HG02678 (cell line): Measurements from ENCODE around the gene LDAF1.
"Not testable (repeated sequence)": the region's sequence is repeated elsewhere in the genome, so short reads cannot be mapped to it uniquely, and the experiment has no call there.

Source experiments
- ATAC-seq: cut with Tn5 transposase; IDR thresholded peaks from one replicate; pipeline ENCODE4 v1.9.1; 2021; ENCODE audit warnings: mild to moderate bottlenecking, moderate library complexity; ENCODE audit not compliant: unreplicated experiment

Gene LDAF1

DNA sequence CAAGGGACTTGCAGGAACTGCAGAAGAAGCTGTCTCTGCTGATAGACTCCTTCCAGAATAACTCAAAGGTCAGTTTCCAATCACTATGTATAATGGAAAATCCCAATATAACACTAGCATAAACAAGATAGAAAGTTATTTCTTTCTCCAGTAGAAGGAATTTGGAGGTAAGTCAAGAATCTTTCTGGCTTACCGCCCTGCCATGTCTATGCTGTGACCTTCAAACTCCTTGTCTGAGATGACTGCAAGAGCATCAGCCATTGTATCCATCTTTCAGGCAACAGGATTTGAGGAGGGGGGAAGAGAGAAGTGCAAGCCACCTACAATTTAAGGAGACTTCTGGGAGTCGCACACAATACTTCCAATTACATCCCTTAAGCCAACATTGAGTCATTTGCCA, 2.7 kb downstream of the LDAF1 start:
- no peak for ATAC-seq

DNA sequence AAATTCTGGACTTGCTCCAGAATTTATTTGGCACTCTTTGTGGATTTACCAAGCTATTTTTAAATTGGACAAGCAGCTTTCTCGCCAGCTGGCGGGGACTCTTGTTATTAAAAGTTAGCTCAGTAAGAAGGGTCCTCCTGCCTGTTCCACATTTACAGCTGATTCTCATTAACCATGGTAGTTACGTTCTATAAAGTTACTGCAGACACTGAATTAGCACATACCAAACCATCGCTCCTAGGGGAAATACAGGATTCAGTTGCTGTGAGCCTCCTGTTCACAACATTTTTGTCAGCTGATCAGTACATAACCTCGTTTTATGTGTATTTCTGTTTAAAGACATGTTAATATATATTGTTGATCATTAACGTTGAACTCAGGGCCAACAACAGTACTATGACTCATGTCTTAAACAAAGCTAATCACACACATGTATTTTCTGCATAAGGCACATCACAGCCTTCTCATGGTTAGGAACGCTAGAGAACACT, 4.2 kb downstream of the LDAF1 start:
- no peak for ATAC-seq

DNA sequence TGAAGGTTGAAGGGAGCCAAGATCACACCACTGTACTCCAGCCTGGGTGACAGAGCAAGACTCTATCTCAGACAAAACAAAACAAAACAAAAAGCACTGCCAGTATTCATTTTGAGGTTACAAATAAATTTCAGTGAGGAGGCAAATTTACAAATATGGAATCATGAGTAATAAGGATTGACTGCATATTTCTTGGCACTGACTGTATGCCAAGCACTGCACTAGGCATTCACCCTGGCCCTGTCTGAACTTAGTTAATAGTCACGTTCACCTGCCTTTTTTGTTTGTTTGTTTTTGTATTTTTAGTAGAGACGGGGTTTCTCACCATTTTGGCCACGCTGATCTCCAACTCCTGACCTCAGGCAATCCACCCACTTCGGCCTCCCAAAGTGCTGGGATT, 5.1 kb downstream of the LDAF1 start:
- no peak for ATAC-seq

DNA sequence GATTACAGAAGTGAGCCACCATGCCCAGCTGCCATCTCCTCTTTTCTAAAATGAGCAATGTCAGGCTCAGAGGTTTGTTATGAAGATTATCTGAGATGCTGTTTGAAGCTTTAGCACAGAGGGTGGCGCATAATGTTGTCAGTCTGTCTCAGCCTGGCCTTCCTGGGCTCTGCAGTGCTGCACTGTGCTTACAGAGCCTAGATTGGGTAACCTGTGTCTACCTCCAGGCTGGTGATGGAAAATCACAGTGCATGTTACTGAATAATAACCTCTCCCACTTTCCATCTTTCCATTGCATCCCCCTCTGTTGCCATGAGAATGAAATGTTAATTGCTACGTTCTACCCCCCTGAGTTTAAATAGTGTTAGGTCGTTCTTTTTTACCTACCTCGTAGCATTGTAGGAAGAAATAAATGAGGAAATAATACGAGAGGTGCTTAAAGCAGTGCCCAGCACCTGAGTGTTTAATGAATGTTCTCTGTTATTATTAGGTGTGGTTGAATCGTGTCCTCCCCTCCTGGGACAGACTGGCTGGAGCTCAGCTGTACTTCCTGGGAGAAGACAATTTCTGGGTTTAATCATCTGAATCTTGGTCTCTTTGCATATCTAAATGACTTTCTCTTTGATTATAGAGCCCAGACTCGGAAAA, 6.2 kb downstream of the LDAF1 start:
- no peak for ATAC-seq

DNA sequence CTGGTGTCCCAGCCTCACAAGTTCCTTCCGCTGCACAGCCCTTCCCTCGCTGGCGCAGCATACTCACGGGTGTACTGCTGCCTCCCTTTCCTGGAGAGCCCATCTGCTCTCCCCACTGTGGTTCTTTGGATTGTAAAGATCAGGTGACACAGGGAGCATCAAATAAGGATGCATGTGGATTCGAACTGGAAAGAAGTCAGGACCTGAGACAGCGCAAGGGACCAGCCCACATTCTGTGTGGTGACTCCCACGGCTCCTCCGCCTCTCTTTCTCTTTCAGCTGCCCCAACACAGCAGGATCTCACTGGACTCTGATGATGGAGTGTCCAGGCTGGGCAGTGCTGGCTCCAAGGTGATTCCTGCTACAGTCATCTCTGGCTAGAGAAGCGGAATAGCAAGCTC, 8.1 kb downstream of the LDAF1 start:
- ATAC-seq, result no peak

DNA sequence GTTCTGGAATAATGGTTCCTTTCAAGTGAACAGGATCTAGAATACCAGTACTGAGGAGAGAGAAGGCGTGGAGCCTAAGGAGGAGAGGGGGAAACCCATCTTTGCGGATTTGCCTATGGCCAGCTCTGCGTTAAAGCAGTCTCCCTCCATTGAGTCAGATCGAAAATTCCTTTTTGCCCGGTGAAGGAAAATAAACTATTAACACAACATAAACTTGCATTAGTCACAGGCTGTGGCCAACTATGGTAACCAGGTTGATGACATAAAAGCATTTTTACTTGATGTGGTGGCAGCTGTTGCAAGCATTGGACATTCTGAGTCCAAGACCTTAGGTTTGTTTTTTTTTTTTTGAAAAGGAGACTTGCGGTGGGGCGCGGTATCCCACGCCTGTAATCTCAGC, 8.9 kb downstream of the LDAF1 start:
- ATAC-seq, result no peak

DNA sequence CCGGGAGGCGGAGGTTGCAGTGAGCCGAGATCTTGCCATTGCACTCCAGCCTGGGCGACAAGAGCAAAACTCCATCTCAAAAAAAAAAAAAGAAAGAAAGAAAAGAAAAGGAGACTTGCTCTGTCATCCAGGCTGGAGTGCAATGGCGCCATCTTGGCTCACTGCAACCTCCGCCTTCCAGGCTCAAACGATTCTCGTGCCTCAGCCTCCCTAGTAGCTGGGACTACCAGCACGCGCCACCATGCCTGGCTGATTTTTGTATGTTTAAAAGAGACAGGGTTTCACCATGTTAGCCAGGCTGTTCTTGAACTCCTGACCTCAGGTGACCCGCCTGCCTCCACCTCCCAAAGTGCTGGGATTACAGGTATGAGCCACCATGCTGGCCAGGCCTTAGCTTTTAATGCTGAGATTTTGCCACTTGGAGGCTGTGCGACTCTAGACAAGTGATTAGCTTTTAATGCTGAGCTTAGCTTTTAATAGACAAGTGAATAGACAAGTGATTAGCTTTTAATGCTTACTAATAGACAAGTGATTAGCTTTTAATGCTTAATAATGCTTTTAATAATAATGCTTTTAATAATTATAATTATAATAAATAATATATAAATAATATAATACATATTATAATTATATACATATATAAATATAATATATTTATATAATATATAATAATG, 9.6 kb downstream of the LDAF1 start:
- no peak for ATAC-seq

DNA sequence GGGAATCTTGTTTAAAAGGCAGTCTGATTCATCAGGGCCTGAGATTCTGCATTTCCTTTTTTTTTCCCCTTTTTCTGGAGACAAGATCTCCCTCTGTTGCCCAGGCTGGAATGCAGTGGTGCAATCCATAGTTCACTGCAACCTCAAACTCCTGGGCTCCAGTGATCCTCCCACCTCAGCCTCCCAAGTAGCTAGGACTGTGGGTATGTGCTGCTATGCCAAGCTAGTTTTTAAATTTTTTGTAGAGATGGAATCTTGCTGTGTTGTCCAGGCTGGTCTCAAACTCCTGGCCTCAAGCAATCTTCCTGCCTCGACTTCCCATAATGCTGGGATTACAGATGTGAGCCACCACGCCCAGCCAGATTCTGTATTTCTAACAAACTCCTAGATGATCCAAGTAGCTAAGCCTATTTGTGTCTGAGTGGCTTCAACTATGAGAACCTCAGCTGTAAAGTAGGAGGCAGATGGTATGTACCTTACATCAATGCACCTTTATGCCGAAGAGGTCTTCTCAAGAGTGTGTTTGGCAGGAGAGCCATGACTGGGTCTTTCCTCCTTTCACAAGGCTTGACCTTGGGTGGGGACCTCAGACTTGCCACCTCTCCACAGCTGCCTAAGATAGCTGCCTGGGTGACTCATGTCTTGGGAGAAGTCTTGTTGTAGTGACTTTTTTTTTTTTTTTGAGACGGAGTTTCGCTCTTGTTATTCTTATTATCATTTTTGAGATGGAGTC, 10.9 kb downstream of the LDAF1 start:
- ATAC-seq, result no peak

DNA sequence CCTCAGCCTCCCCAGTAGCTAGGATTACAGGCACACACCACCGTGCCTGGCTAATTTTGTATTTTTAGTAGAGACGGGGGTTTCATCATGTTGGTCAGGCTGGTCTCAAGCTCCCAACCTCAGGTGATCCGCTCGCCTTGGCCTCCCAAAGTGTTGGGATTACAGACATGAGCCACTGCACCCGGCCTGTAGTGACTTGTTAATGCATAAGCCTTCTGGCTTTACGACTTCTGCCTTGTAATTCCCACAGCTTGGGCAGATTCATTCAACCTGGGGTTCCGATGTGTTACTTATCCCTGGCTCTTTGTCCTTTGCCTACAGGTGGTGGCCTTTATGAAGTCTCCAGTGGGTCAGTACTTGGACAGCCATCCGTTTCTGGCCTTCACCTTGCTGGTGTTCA, 11.6 kb downstream of the LDAF1 start:
- not testable (repeated sequence) for ATAC-seq

DNA sequence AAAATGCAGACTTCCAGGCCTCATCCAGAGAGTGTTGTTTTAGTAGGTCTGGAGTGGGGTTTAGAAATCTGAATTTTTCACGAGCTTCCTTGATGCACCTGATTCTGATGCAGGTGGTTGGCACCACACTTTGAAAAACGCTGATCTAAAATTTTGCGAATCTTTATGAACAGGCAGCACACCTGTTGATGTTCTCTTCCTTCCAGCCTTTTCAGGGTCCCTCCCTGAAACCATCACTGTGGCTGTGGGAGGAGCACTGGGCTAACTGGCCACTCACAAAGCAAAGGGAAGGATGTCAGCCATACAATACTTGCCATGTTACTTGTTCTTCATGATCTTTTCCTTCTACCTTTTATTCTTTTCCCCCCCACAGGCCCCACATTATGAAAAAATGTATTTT, 14.2 kb downstream of the LDAF1 start:
- ATAC-seq, result no peak

DNA sequence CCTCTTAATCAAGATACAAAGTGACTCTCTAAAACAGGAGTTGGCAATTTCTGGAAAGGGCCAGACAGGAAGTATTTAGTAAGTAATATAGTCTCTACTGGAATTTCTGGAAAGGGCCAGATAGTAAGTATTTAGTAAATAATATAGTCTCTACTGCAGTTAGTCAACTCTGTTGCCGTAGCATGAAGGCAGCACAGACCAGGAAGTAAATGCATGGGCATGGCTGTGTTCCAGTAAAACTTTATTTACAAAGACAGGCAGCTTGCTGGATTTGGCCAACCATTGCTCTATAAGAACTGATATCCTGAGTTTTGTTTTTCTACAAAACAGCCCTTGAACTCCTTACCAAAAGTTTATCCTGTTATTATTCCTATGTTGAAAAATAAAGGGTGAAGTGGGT, 16.9 kb downstream of the LDAF1 start:
- ATAC-seq, result no peak

DNA sequence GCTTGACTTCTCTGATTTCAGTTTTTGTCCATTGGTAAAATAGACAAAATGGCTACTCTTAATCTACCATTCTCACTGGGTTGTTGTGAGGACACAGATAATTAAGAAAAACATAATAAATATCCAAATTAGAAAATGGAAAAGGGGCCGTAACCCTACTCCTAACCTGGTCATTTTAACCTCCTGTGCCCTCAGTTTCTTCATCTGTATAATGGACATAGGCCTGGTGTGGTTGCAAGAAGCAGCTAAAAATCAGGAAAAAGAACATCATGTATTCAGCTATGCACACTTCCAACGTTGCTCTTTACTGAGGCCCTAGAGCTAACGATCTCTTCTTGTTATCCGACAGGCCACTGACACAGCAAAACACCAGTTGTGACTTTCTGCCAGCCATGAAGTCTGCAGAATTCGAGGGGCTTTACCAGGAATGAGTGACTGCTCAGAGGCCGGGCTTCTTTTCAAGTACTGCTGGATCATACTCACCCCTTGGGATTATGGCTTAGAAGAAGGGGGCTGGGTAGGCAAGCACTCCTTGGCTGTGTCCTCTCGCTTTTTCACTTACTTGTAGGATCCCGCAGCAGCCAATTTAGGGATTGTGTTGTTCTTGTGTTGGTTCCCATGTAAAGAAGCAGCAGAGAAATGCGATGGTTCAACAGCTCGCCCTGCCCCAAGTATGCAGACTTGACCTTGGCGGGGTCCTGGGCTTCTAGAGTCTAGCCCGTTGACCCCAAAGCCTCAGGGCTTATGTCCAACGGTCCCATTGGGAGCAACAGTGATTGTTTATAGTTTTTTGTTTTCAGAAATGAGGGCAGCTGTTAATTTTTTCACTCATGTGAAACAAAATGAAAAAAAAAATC, 20.9 kb downstream of the LDAF1 start:
- ATAC-seq, result no peak

DNA sequence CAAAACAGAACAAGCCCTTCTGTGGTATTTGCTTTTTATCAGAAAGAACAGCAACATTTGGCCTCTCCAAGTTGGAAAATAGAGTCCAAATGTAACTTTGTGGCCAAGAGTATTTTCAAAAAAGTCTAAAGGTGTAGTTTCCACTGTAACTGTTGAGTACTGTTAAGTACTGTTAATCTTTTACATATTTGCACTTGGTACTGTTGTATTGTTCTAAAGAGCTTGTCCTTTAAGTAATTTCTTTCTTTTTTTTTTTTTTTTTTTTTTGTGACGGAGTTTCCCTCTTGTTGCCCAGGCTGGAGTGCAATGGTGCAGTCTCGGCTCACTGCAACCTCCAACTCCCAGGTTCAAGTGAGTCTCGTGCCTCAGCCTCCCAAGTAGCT, 21.5 kb downstream of the LDAF1 start:
- ATAC-seq, result no peak

DNA sequence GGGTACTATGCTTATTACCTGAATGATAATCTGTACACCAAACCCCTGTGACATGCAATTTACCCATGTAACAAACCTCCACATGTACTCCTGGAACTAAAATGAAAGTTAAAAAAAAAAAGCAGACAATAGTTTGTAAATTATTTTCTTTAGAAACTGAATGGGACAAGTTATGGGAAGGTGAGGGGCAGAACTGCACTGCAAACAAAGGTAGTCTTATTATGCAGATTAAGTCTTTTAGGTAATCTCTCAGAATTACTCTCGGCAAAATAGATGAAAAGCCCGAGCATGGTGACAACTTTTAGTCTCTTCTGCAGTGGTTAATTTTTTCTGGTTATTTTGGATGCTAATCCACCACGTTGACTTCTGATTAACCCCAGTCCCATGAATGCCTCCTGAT, 25.5 kb downstream of the LDAF1 start:
- ATAC-seq, result no peak

DNA sequence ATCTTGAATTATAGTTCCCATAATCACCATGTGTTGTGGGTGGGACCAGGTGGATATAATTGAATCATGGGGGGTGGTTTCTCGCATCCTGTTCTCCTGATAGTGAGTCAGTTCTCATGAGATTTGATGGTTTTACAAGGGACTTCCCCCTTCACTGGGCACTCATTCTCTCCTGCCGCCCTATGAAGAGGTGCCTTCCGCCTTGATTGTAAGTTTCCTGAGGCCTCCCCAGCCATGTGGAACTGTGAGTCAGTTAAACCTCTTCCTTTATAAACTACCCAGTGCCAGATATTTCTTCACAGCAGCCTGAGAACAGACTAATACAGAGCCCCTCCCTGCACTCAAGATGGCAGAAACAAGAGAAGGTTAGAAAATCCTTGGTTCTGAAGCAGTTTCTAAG, 26.4 kb downstream of the LDAF1 start:
- ATAC-seq, result no peak

DNA sequence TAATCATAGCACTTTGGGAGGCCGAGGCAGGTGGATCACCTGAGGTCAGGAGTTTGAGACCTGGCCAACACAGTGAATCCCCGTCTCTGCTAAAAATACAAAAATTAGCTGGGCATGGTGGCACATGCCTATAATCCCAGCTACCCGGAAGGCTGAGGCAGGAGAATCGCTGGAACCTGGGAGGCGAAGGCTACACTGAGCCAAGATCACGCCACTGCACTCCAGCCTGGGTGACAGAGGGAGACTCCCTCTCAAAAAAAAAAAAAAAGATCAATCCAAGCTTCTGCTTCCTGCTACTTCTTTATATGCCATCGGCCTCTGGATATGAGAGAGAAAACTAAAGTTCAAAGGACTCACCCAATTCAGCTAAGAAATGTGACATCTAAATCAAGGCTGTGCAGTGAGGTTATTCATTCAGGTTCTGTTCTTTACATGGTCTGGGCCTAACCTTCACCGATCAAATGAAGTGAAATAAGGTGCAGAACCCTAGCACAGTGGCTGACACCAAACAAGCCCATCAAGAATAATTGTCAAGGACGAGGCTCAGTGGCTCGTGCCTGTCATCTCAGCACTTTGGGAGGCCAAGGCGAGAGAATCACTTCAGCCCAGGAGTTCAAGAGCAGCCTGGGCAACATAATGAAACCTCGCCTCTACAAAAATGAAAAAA, 27.3 kb downstream of the LDAF1 start:
- no peak for ATAC-seq

DNA sequence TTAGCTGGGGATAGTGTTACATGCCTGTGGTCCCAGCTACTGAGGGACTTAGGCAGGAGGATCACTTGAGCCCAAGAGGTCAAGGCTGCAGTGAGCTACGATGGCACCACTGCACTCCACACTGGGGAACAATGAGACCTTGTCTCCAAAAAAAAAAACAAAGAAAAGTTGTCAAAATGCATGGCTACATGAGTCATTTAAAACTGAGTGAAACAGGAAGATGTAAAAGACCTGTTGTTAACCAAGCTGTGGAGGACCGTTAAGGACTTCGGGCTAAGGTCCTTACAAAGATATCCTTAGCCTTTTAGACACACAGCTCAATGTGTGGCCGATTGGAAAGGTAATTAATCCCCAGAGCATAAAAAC, 27.8 kb downstream of the LDAF1 start:
- no peak for ATAC-seq

DNA sequence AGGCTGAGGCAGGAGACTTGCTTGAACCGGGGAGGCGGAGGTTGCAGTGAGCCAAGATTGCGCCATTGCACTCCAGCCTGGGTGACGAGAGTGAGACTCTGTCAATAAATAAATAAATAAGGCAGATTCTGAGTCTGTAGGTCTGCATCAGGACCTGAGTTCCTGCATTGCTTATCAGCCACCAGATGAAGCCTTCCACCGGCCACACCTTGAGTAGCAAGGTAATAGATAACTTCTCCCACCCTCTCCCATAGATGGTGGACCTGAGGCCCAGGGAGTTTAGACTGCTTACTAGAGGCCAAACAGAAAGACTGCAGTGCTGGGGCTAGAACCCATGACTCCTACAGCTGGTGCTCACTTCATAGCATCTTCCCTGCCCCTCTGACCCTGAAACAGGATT, 30.8 kb downstream of the LDAF1 start:
- ATAC-seq, result no peak

DNA sequence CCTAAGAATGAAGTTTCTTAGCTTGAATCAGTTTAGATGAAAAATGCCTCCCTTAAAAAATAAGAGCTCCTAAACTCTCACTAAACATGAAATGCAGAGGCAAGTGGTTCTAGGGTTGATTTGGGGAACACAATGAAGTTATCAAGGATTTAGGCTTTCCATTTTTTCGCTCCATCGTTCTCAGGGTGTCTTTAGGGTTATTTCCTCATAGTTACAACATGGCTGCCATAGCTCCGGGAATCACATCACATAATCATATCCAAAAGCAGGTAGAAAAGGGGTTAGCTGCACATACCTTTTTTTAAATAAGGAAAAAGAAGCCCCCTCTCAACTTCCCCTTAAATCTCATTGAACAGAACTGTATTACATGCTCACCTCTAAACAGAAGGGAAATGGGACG, 31.5 kb downstream of the LDAF1 start:
- no peak for ATAC-seq

DNA sequence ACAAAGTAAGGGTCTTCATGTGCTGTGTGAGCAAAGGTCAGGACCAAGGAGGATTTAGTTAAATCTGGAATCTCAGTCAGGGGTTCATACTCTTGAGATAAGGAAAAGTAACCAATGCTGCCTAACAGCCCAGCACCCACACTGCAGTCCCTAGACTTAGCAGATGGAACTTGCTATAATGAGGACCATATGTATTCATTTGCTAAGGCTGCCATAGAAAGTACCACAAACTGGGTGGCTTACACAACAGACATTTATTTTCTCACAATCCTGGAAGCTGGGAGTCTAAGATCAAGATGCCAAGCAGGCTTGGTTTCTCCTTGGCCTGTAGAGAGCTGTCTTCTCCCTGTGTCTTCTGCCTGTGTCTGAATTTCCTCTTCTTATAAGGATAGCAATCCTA, 32.1 kb downstream of the LDAF1 start:
- no peak for ATAC-seq

DNA sequence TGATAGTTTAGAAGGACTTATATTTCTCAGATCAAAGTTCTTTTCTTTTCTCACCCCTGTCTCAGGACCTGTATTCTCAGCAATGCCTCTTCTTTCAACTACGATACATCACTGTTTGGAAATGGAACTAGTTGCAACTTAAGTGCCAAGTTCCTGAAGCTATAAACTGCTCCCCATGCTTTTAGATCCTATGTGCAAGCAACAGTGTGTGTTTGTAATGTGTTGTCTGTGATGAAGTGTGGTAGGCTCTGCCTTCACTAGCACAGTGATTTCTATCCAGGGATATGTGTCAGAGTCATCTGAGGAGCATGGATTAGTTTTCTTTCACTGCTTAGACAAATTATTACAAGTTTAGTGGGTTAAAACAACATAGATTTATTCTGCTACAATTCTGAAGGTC, 34.5 kb downstream of the LDAF1 start:
- ATAC-seq, result no peak
